ENCODE data around the gene PTGR3. TPM values are rescaled to one million over a fixed set of nuclear protein-coding genes. Genes with fewer than 3 reads are reported as not detected.

PTGR3 gene
- total RNA-seq, 1 donor from 2014 or later, result 8.9 TPM

- no peak for TF ChIP-seq CTCF (IDR thresholded peaks at IDR 0.05)
- Mint-ChIP-seq H3K4me3 (ENCODE audit: unreplicated experiment) (no peak overlapping the region), H3K27ac (ENCODE audit: unreplicated experiment) (no peak overlapping the region), H3K27me3 (ENCODE audit: low read depth) (peaks cover 6% of the 10 kb centered on the region), H3K36me3 (ENCODE audit: low read depth) (peaks cover 2% of the 10 kb centered on the region), H3K4me1 (ENCODE audit: low read depth) (peaks cover 46% of the 10 kb centered on the region), H3K9me3 (ENCODE audit: low read depth) (no peaks in the 10 kb centered on the region)
- no peak for DNase-seq (ENCODE audit: low spot score)
Measured at GRCh38 chr18:75211626-75211952, 2.6 kb upstream of the PTGR3 start.

GRCh38 chr18:75211002-75211621 is 2.2 kb upstream of the PTGR3 start:
- Mint-ChIP-seq H3K4me3 (ENCODE audit: unreplicated experiment) (peak overlapping the region; percentile 98), H3K27me3 (ENCODE audit: low read depth) (peaks cover 10% of the 10 kb centered on the region), H3K36me3 (ENCODE audit: low read depth) (peaks cover 2% of the 10 kb centered on the region), H3K4me1 (ENCODE audit: low read depth) (peaks cover 46% of the 10 kb centered on the region), H3K9me3 (ENCODE audit: low read depth) (no peaks in the 10 kb centered on the region), H3K27ac (ENCODE audit: unreplicated experiment) (peak overlapping the region; percentile 86)
- no peak for TF ChIP-seq CTCF (IDR thresholded peaks at IDR 0.05)
- DNase-seq (ENCODE audit: low spot score), result no peak

- Mint-ChIP-seq H3K4me3 (ENCODE audit: unreplicated experiment) (peak within 1 kb of the TSS; percentile 98), H3K4me1 (ENCODE audit: low read depth) (peaks cover 50% of the 10 kb centered on the region), H3K27me3 (ENCODE audit: low read depth) (peaks cover 16% of the 10 kb centered on the region), H3K27ac (ENCODE audit: unreplicated experiment) (peak within 1 kb of the TSS; percentile 87), H3K9me3 (ENCODE audit: low read depth) (no peaks in the 10 kb centered on the region), H3K36me3 (ENCODE audit: low read depth) (peaks cover 2% of the 10 kb centered on the region)
- no peak for TF ChIP-seq CTCF (IDR thresholded peaks at IDR 0.05)
- DNase-seq (ENCODE audit: low spot score), result no peak
Measured at GRCh38 chr18:75210274-75211001, 1.5 kb upstream of the PTGR3 start, which contains the start of gene TSHZ1. Gene TSHZ1, plus strand, starts transcription at chr18:75210797. Its CDS starts 1,080 bp downstream, at chr18:75211877.

GRCh38 chr18:75209951-75210258 is 966 bp upstream of the PTGR3 start:
- DNase-seq (ENCODE audit: low spot score), result no peak
- TF ChIP-seq CTCF (IDR thresholded peaks at IDR 0.05), result no peak
- Mint-ChIP-seq H3K27me3 (ENCODE audit: low read depth) (peaks cover 21% of the 10 kb centered on the region), H3K4me3 (ENCODE audit: unreplicated experiment) (peak overlapping the region; percentile 98), H3K36me3 (ENCODE audit: low read depth) (no peaks in the 10 kb centered on the region), H3K9me3 (ENCODE audit: low read depth) (no peaks in the 10 kb centered on the region), H3K4me1 (ENCODE audit: low read depth) (peaks cover 56% of the 10 kb centered on the region), H3K27ac (ENCODE audit: unreplicated experiment) (peak overlapping the region; percentile 87)

- Mint-ChIP-seq H3K4me3 (ENCODE audit: unreplicated experiment) (peak overlapping the region; percentile 78), H3K36me3 (ENCODE audit: low read depth) (no peaks in the 10 kb centered on the region), H3K27me3 (ENCODE audit: low read depth) (peaks cover 22% of the 10 kb centered on the region), H3K9me3 (ENCODE audit: low read depth) (no peaks in the 10 kb centered on the region), H3K27ac (ENCODE audit: unreplicated experiment) (no peak overlapping the region), H3K4me1 (ENCODE audit: low read depth) (peaks cover 51% of the 10 kb centered on the region)
- TF ChIP-seq CTCF (IDR thresholded peaks at IDR 0.05), result peak; percentile 3
- DNase-seq (ENCODE audit: low spot score), result no peak
Measured at GRCh38 chr18:75208836-75209128, 157 bp downstream of the PTGR3 start.

Data from chondrocyte (in vitro differentiated cells).